ENCODE measurements around the gene JOSD2. TPM values are rescaled to one million over a fixed set of nuclear protein-coding genes. Genes with fewer than 3 reads are reported as not detected.
A peak's percentile ranks its signal among the peaks of the same experiment; 100 is the strongest.

JOSD2 gene
- total RNA-seq, 6 donors from 2014 or later, result 22.6 to 59.2 (median 40.1) TPM

GRCh38 chr19:50460161-50460765, 50.7 kb downstream of the JOSD2 start:
- no peak for DNase-seq
- TF ChIP-seq POLR2A (IDR thresholded peaks at IDR 0.05) (no peak), CTCF (IDR thresholded peaks at IDR 0.05) (no peak), EP300 (IDR thresholded peaks at IDR 0.05) (no peak), POLR2AphosphoS5 (IDR thresholded peaks at IDR 0.05) (no peak)
- H3K27ac ChIP-seq, result no peak overlapping the region
- H3K4me3 ChIP-seq, result no peak overlapping the region
- H3K36me3 ChIP-seq, result no peaks in the 10 kb centered on the region
- ATAC-seq (ENCODE audit: low FRiP score in 2 of 2), result no peak
- no peaks in the 10 kb centered on the region for H3K9me3 ChIP-seq
- H3K27me3 ChIP-seq, result peaks cover 0 to 11% (median 4%) of the 10 kb centered on the region in 4 donors
- no peaks in the 10 kb centered on the region for H3K4me1 ChIP-seq
- 31 to 33% methylated on average over 13 of the region's 13 CpGs for WGBS, 2 donors

- no peak overlapping the region for H3K27ac ChIP-seq
- TF ChIP-seq POLR2AphosphoS5 (IDR thresholded peaks at IDR 0.05) (no peak), CTCF (IDR thresholded peaks at IDR 0.05) (no peak), EP300 (IDR thresholded peaks at IDR 0.05) (no peak), POLR2A (IDR thresholded peaks at IDR 0.05) (no peak)
- no peaks in the 10 kb centered on the region for H3K4me1 ChIP-seq
- no peaks in the 10 kb centered on the region for H3K36me3 ChIP-seq
- H3K27me3 ChIP-seq, result peaks cover 0 to 11% (median 4%) of the 10 kb centered on the region in 4 donors
- ATAC-seq (ENCODE audit: low FRiP score in 2 of 2) (no peak), DNase-seq (no peak)
- no peaks in the 10 kb centered on the region for H3K9me3 ChIP-seq
- 81 to 82% methylated on average over 1 of the region's 1 CpG for WGBS, 2 donors
- no peak overlapping the region for H3K4me3 ChIP-seq
Observed at GRCh38 chr19:50459638-50460037, 51.4 kb downstream of the JOSD2 start.

GRCh38 chr19:50459067-50459456, 51.9 kb downstream of the JOSD2 start:
- no peak for TF ChIP-seq POLR2A (IDR thresholded peaks at IDR 0.05)
- no peak for TF ChIP-seq EP300 (IDR thresholded peaks at IDR 0.05)
- TF ChIP-seq CTCF (IDR thresholded peaks at IDR 0.05), result no peak
- TF ChIP-seq POLR2AphosphoS5 (IDR thresholded peaks at IDR 0.05), result no peak

GRCh38 chr19:50458396-50459066, 52.5 kb downstream of the JOSD2 start:
- Histone ChIP-seq H3K4me3 (no peak overlapping the region), H3K27ac (no peak overlapping the region), H3K36me3 (no peaks in the 10 kb centered on the region), H3K27me3 (peaks cover 0 to 11% (median 4%) of the 10 kb centered on the region in 4 donors), H3K9me3 (no peaks in the 10 kb centered on the region), H3K4me1 (no peaks in the 10 kb centered on the region)
- TF ChIP-seq EP300 (IDR thresholded peaks at IDR 0.05), result no peak
- TF ChIP-seq CTCF (IDR thresholded peaks at IDR 0.05), result no peak
- TF ChIP-seq POLR2A (IDR thresholded peaks at IDR 0.05), result no peak
- TF ChIP-seq POLR2AphosphoS5 (IDR thresholded peaks at IDR 0.05), result no peak
- peak in 1 of 2 donors; percentile 69 for DNase-seq
- WGBS, 2 donors, result 31 to 38% methylated on average over 12 to 38 of the region's 50 CpGs
- ATAC-seq (ENCODE audit: low FRiP score in 2 of 2), result no peak

More at GRCh38 chr19:50459067-50459456, 51.9 kb downstream of the JOSD2 start:
- no peaks in the 10 kb centered on the region for H3K36me3 ChIP-seq
- ATAC-seq (ENCODE audit: low FRiP score in 2 of 2), result no peak
- H3K4me1 ChIP-seq, result no peaks in the 10 kb centered on the region
- peak in 1 of 2 donors; percentile 83 for DNase-seq
- H3K9me3 ChIP-seq, result no peaks in the 10 kb centered on the region
- H3K4me3 ChIP-seq, result no peak overlapping the region
- no peak overlapping the region for H3K27ac ChIP-seq
- 62 to 79% methylated on average over 25 to 26 of the region's 32 CpGs for WGBS, 2 donors
- peaks cover 0 to 11% (median 4%) of the 10 kb centered on the region in 4 donors for H3K27me3 ChIP-seq
